ENCODE data around the gene NRBP1. TPM values are rescaled to one million over a fixed set of nuclear protein-coding genes. Genes with fewer than 3 reads are reported as not detected.

NRBP1 gene
- total and polyA plus RNA-seq, 9 of the 15 experiments (the other 6 are each of a cell fraction or from before 2014, with no cell fraction given), result 2.9 to 84.5 (median 36.9) TPM

DNA sequence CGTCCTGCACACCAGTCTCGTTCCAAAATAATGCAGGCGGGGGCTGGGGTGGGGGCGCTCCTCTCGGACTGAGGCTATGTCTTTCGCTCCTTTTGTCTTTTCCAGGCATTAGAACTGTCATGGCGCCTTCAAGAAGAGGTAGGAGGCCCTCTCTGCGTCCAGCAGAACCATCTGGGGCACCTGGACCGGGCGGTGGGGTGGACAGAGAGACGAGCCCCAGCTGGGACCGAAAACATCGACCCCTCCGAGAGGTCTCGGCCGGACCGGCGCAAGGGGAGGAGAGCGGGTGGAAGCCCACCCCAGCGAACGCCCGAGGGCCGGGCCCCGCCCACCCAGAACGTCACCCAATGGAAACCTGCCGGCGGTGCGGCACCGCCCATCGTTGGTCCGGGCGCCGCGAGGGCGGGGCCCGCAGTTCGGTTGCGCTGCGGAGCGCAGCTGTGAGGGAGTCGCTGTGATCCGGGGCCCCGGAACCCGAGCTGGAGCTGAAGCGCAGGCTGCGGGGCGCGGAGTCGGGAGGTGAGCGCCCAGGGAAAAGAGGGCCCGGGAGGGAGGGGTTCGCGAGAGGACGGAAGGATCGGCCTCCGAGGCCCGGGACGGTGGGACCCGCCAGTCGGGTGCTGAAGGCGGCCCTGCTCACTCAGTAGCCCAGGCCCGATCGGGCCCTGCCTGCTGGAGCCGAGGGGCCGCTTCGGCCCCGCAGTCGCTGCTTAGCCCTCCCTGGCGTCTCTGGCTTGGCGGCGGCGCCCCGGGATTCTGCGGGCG is at the start of gene NRBP1 (continued):
- TF ChIP-seq, protein P1, sequence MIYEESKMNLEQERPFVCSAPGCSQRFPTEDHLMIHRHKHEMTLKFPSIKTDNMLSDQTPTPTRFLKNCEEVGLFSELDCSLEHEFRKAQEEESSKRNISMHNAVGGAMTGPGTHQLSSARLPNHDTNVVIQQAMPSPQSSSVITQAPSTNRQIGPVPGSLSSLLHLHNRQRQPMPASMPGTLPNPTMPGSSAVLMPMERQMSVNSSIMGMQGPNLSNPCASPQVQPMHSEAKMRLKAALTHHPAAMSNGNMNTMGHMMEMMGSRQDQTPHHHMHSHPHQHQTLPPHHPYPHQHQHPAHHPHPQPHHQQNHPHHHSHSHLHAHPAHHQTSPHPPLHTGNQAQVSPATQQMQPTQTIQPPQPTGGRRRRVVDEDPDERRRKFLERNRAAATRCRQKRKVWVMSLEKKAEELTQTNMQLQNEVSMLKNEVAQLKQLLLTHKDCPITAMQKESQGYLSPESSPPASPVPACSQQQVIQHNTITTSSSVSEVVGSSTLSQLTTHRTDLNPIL (CRISPR knock-in tag; IDR thresholded peaks at IDR 0.05), result no peak
- TF ChIP-seq KDM2B (CRISPR knock-in tag; IDR thresholded peaks at IDR 0.05) (peak; percentile 87), ZFP1 (CRISPR knock-in tag; IDR thresholded peaks at IDR 0.05) (no peak), NCOA6 (IDR thresholded peaks at IDR 0.05) (no peak), NCOA2 (IDR thresholded peaks at IDR 0.05; ENCODE audit: partially characterized antibody in 2 of 2) (no peak), NFRKB (IDR thresholded peaks at IDR 0.05; ENCODE audit: low read depth) (peak; percentile 49; the same call in 1 of the 2 replicates)
- TF ChIP-seq, protein P2, sequence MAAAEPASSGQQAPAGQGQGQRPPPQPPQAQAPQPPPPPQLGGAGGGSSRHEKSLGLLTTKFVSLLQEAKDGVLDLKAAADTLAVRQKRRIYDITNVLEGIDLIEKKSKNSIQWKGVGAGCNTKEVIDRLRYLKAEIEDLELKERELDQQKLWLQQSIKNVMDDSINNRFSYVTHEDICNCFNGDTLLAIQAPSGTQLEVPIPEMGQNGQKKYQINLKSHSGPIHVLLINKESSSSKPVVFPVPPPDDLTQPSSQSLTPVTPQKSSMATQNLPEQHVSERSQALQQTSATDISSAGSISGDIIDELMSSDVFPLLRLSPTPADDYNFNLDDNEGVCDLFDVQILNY (CRISPR knock-in tag; IDR thresholded peaks at IDR 0.05), result no peak
- TF ChIP-seq, protein P3, sequence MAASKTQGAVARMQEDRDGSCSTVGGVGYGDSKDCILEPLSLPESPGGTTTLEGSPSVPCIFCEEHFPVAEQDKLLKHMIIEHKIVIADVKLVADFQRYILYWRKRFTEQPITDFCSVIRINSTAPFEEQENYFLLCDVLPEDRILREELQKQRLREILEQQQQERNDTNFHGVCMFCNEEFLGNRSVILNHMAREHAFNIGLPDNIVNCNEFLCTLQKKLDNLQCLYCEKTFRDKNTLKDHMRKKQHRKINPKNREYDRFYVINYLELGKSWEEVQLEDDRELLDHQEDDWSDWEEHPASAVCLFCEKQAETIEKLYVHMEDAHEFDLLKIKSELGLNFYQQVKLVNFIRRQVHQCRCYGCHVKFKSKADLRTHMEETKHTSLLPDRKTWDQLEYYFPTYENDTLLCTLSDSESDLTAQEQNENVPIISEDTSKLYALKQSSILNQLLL (CRISPR knock-in tag; IDR thresholded peaks at IDR 0.05; ENCODE audit: borderline replicate concordance), result no peak
- TF ChIP-seq, protein P4, sequence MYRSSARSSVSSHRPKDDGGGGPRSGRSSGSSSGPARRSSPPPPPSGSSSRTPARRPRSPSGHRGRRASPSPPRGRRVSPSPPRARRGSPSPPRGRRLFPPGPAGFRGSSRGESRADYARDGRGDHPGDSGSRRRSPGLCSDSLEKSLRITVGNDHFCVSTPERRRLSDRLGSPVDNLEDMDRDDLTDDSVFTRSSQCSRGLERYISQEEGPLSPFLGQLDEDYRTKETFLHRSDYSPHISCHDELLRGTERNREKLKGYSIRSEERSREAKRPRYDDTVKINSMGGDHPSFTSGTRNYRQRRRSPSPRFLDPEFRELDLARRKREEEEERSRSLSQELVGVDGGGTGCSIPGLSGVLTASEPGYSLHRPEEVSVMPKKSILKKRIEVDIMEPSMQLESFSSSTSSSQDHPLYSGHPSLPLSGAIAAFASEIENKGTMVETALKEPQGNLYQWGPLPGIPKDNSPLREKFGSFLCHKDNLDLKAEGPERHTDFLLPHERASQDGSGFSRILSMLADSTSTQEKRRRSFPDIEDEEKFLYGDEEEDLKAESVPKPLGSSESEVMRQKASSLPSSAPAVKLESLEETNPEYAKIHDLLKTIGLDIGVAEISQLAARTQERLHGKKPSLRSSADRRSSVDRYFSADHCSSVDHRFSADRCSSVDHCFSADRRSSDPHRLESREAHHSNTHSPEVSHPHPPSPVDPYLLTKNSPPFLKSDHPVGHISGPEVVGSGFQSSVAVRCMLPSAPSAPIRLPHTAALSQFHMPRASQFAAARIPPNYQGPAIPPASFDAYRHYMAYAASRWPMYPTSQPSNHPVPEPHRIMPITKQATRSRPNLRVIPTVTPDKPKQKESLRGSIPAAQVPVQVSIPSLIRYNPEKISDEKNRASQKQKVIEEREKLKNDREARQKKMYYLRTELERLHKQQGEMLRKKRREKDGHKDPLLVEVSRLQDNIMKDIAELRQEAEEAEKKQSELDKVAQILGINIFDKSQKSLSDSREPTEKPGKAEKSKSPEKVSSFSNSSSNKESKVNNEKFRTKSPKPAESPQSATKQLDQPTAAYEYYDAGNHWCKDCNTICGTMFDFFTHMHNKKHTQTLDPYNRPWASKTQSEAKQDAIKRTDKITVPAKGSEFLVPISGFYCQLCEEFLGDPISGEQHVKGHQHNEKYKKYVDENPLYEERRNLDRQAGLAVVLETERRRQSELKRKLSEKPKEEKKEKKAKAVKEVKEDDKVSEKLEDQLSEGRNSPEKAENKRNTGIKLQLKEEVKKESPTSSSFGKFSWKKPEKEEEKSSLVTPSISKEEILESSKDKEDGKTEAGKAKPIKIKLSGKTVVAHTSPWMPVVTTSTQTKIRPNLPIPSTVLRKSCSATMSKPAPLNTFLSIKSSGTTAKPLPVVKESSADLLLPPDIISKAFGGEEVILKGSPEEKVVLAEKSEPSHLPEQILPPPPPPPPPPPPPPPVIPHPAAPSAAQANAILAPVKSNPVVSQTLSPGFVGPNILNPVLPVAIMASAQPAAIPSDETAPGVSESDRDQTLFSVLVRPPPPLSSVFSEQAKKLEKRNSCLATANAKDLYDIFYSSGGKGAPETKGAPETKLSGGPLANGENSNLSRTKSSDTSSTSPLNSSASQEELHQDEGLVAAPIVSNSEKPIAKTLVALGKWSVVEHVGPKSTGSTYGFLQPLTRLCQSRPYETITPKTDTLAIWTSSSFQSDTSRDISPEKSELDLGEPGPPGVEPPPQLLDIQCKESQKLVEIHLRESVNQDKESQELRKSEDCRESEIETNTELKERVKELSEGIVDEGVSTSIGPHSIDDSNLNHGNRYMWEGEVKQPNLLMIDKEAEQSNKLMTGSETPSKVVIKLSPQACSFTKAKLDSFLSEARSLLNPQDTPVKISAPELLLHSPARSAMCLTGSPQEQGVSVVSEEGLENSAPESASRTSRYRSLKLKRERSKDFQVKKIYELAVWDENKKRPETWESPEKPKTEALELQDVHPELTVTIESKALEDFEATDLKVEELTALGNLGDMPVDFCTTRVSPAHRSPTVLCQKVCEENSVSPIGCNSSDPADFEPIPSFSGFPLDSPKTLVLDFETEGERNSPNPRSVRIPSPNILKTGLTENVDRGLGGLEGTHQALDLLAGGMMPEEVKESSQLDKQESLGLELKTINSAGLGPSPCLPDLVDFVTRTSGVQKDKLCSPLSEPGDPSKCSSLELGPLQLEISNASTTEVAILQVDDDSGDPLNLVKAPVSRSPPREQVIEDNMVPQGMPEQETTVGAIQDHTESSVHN (IDR thresholded peaks at IDR 0.05; ENCODE audit: borderline replicate concordance in 1 of 2, low read depth in 1 of 2), result no peak
- TF ChIP-seq, protein P5, sequence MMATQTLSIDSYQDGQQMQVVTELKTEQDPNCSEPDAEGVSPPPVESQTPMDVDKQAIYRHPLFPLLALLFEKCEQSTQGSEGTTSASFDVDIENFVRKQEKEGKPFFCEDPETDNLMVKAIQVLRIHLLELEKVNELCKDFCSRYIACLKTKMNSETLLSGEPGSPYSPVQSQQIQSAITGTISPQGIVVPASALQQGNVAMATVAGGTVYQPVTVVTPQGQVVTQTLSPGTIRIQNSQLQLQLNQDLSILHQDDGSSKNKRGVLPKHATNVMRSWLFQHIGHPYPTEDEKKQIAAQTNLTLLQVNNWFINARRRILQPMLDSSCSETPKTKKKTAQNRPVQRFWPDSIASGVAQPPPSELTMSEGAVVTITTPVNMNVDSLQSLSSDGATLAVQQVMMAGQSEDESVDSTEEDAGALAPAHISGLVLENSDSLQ (IDR thresholded peaks at IDR 0.05), result 0 out of 2 replicates have a peak, but pooled peaks have one; percentile 16
- TF ChIP-seq, protein P6, sequence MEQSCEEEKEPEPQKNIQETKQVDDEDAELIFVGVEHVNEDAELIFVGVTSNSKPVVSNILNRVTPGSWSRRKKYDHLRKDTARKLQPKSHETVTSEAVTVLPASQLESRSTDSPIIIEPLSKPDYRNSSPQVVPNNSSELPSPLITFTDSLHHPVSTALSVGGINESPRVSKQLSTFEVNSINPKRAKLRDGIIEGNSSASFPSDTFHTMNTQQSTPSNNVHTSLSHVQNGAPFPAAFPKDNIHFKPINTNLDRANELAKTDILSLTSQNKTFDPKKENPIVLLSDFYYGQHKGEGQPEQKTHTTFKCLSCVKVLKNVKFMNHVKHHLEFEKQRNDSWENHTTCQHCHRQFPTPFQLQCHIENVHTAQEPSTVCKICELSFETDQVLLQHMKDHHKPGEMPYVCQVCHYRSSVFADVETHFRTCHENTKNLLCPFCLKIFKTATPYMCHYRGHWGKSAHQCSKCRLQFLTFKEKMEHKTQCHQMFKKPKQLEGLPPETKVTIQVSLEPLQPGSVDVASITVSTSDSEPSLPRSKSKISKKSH (CRISPR knock-in tag; IDR thresholded peaks at IDR 0.05), result no peak

All from K562 (cell line).